CD4-positive, alpha-beta T cell treated with Interleukin-17A for 1 hour (primary cell): ENCODE measurements around the gene KANSL1.
"Not testable (repeated sequence)": the region's sequence is repeated elsewhere in the genome, so short reads cannot be mapped to it uniquely, and the experiment has no call there.

Source experiments
- DNase-seq: peaks from one replicate; pipeline ENCODE4 v3.0.0-alpha.2; 2020

KANSL1 gene

GRCh38 chr17:46037722-46038255, 155.4 kb downstream of the KANSL1 start:
- no peak for DNase-seq

GRCh38 chr17:46036491-46036890, 156.7 kb downstream of the KANSL1 start:
- DNase-seq: no peak

- DNase-seq: peak; percentile 56
Observed at GRCh38 chr17:46035112-46035818, 158.0 kb downstream of the KANSL1 start.

- no peak for DNase-seq
Observed at GRCh38 chr17:46033392-46033791, 159.8 kb downstream of the KANSL1 start.

- DNase-seq: no peak
Observed at GRCh38 chr17:46032909-46033308, 160.3 kb downstream of the KANSL1 start.

- DNase-seq: no peak
Observed at GRCh38 chr17:46031920-46032319, 161.3 kb downstream of the KANSL1 start.

GRCh38 chr17:46031440-46031839, 161.8 kb downstream of the KANSL1 start:
- DNase-seq: no peak

- DNase-seq: no peak
Observed at GRCh38 chr17:46030752-46031151, 162.5 kb downstream of the KANSL1 start.

GRCh38 chr17:46029627-46030026, 163.6 kb downstream of the KANSL1 start:
- no peak for DNase-seq

- no peak for DNase-seq
Observed at GRCh38 chr17:46028981-46029565, 164.2 kb downstream of the KANSL1 start.

GRCh38 chr17:46028374-46028773, 164.9 kb downstream of the KANSL1 start:
- DNase-seq: no peak

GRCh38 chr17:46027976-46028325, 165.3 kb downstream of the KANSL1 start:
- no peak for DNase-seq

- DNase-seq: no peak
Observed at GRCh38 chr17:46027048-46027975, 165.9 kb downstream of the KANSL1 start.

GRCh38 chr17:46026166-46027047, 166.8 kb downstream of the KANSL1 start:
- DNase-seq: no peak

GRCh38 chr17:46025510-46026165, 167.6 kb downstream of the KANSL1 start:
- DNase-seq: no peak

- no peak for DNase-seq
Observed at GRCh38 chr17:46025060-46025459, 168.2 kb downstream of the KANSL1 start.

- no peak for DNase-seq
Observed at GRCh38 chr17:46024590-46024989, 168.6 kb downstream of the KANSL1 start.

- DNase-seq: no peak
Observed at GRCh38 chr17:46023783-46024388, 169.3 kb downstream of the KANSL1 start.

GRCh38 chr17:46023366-46023765, 169.9 kb downstream of the KANSL1 start:
- not testable (repeated sequence) for DNase-seq

- DNase-seq: no peak
Observed at GRCh38 chr17:46020998-46021397, 172.2 kb downstream of the KANSL1 start.

- DNase-seq: peak; percentile 81
Observed at GRCh38 chr17:46020023-46020761, 173.0 kb downstream of the KANSL1 start.
